Breast epithelium (tissue), 4 donors: Measurements from ENCODE around the gene RBP3. TPM values are rescaled to one million over a fixed set of nuclear protein-coding genes. Genes with fewer than 3 reads are reported as not detected.

Experiments used
- DNase-seq, 2 donors: peaks; one replicate each; pipeline ENCODE4 v3.0.0-alpha.2; 2019; ENCODE audit warnings: low spot score in 2 of 2
- H3K27ac ChIP-seq, 2 donors: fragments of 200-600 bp; sonication (generic) in 1 of 2; one replicate each; pipeline ENCODE4 v1.5.1; 2016 to 2019; ENCODE audit warnings: mild to moderate bottlenecking in 1 of 2
- H3K27me3 ChIP-seq, 2 donors: fragments of 200-600 bp; sonication (generic) in 1 of 2; one replicate each; pipeline versions ENCODE4 v1.5.1 to v1.6.0; 2017 to 2019; ENCODE audit warnings: control low read depth in 1 of 2, mild to moderate bottlenecking in 1 of 2
- H3K36me3 ChIP-seq: fragments of 200-600 bp; one replicate; pipeline ENCODE4 v1.5.1; 2019
- H3K4me1 ChIP-seq, 2 donors: fragments of 200-600 bp; sonication (generic); one replicate each; pipeline ENCODE4 v1.5.1; 2016 to 2019; ENCODE audit warnings: control low read depth in 1 of 2
- H3K4me3 ChIP-seq, 3 donors: fragments of 200-600 bp; sonication (generic); 1 replicate in 2 of 3; 2 replicates in 1 of 3; pipeline ENCODE4 v1.5.1; 2016 to 2019; ENCODE audit warnings: mild to moderate bottlenecking in 3 of 3, moderate library complexity in 2 of 3
- H3K9me3 ChIP-seq, 2 donors: fragments of 200-600 bp; sonication (generic) in 1 of 2; one replicate each; pipeline ENCODE4 v1.5.1; 2016 to 2019; ENCODE audit warnings: control low read depth in 1 of 2
- CTCF ChIP-seq, 3 donors: fragments of 450-650 bp; IDR thresholded peaks; one replicate each; pipeline ENCODE4 v1.5.1; 2016 to 2017; ENCODE audit warnings: antibody characterized with exemption in 3 of 3, mild to moderate bottlenecking in 3 of 3, moderate library complexity in 3 of 3
- POLR2A ChIP-seq: fragments of 450-650 bp; IDR thresholded peaks from one replicate; pipeline ENCODE4 v1.6.1; 2016; ENCODE audit warnings: antibody characterized with exemption, mild to moderate bottlenecking, moderate library complexity
- POLR2AphosphoS5 ChIP-seq, 3 donors: sonication (generic); formaldehyde crosslinking; IDR thresholded peaks; one replicate each; pipeline ENCODE4 v1.6.1; 2017; ENCODE audit warnings: antibody characterized with exemption in 3 of 3
- intact Hi-C: fragments of 100-400 bp; cut with DNase I; formaldehyde crosslinking; loops from one replicate; pipeline ENCODE4 v1.15.1; 2023; ENCODE audit warnings: low total_unique reads
- total RNA-seq, 3 donors: library from RNA; depleted of rRNA; stranded (reverse); fragments of >200 nt; gene quantifications; one replicate each; pipeline ENCODE4 v1.1.0, GENCODE V29; 2016

The RBP3 gene
- total RNA-seq, 3 donors from 2014 or later, result not detected

GRCh38 chr10:47404937-47405336 lies 56.8 kb downstream of the RBP3 start:
- Histone ChIP-seq H3K9me3 (no peaks in the 10 kb centered on the region), H3K4me3 (no peak overlapping the region), H3K27me3 (no peaks in the 10 kb centered on the region), H3K27ac (no peak overlapping the region), H3K4me1 (no peaks in the 10 kb centered on the region), H3K36me3 (no peaks in the 10 kb centered on the region)
- intact Hi-C loops, result no loop called here
- no peak for TF ChIP-seq CTCF (IDR thresholded peaks at IDR 0.05)
- TF ChIP-seq POLR2AphosphoS5 (IDR thresholded peaks at IDR 0.05), result no peak
- TF ChIP-seq POLR2A, result no peak
- DNase-seq, result no peak

- no peaks in the 10 kb centered on the region for H3K9me3 ChIP-seq
- no peaks in the 10 kb centered on the region for H3K27me3 ChIP-seq
- H3K4me3 ChIP-seq, result no peak overlapping the region
- intact Hi-C loops, result no loop called here
- H3K36me3 ChIP-seq, result no peaks in the 10 kb centered on the region
- H3K4me1 ChIP-seq, result no peaks in the 10 kb centered on the region
- TF ChIP-seq POLR2AphosphoS5 (IDR thresholded peaks at IDR 0.05) (no peak), POLR2A (no peak)
- DNase-seq, result no peak
- no peak overlapping the region for H3K27ac ChIP-seq
These were observed 57.8 kb downstream of the RBP3 start for GRCh38 chr10:47405857-47406547.

GRCh38 chr10:47406548-47406869 lies 58.3 kb downstream of the RBP3 start:
- Histone ChIP-seq H3K4me1 (no peaks in the 10 kb centered on the region), H3K27me3 (no peaks in the 10 kb centered on the region), H3K36me3 (no peaks in the 10 kb centered on the region), H3K27ac (no peak overlapping the region), H3K4me3 (no peak overlapping the region), H3K9me3 (no peaks in the 10 kb centered on the region)
- TF ChIP-seq POLR2AphosphoS5 (IDR thresholded peaks at IDR 0.05) (no peak), POLR2A (no peak), CTCF (IDR thresholded peaks at IDR 0.05) (no peak)
- DNase-seq, result no peak
- intact Hi-C loops, result no loop called here

- no peak for DNase-seq
- Histone ChIP-seq H3K27ac (no peak overlapping the region), H3K4me1 (no peaks in the 10 kb centered on the region), H3K36me3 (no peaks in the 10 kb centered on the region), H3K4me3 (no peak overlapping the region), H3K9me3 (no peaks in the 10 kb centered on the region), H3K27me3 (no peaks in the 10 kb centered on the region)
- intact Hi-C loops, result no loop called here
- TF ChIP-seq POLR2AphosphoS5 (IDR thresholded peaks at IDR 0.05), result no peak
- no peak for TF ChIP-seq CTCF (IDR thresholded peaks at IDR 0.05)
- no peak for TF ChIP-seq POLR2A
These were observed 58.9 kb downstream of the RBP3 start for GRCh38 chr10:47406870-47407691.

Other genes starting within 250 kb of the RBP3 start
- gene GDF10, start 48.2 kb upstream of the RBP3 start, total RNA-seq, result 10 to 100 TPM in 1 of 3 donors, 1 to 10 TPM in 2; 2.0 to 12.3 (median 2.0) TPM
- not detected for gene GDF2, start 25.9 kb upstream of the RBP3 start, total RNA-seq
- under 1 TPM in 1 of 3 donors, not detected in 2; 0.44 TPM for gene ZNF488, start 35.9 kb downstream of the RBP3 start, total RNA-seq
- 10 to 100 TPM in 1 of 3 donors, 1 to 10 TPM in 1, not detected in 1; 4.9 to 29.4 TPM for gene ANXA8, start 135.8 kb downstream of the RBP3 start, total RNA-seq
- gene FAM25G, start 143.3 kb downstream of the RBP3 start, total RNA-seq, result not detected
- gene AGAP9, start 175.3 kb downstream of the RBP3 start, total RNA-seq, result 10 to 100 TPM in 1 of 3 donors, 1 to 10 TPM in 2; 5.8 to 21.0 (median 6.0) TPM